Colonic mucosa (tissue), 4 donors: ENCODE results near the gene KXD1. TPM values are rescaled to one million over a fixed set of nuclear protein-coding genes. Genes with fewer than 3 reads are reported as not detected.
"Not testable (repeated sequence)": the region's sequence is repeated elsewhere in the genome, so short reads cannot be mapped to it uniquely, and the experiment has no call there.

Experiments
- DNase-seq: peaks from one replicate; pipeline ENCODE4 v3.0.0-alpha.2; 2020
- H3K27ac ChIP-seq: fragments of 200-600 bp; one replicate; pipeline ENCODE4 v1.8.0; 2021
- H3K27me3 ChIP-seq: fragments of 200-600 bp; one replicate; pipeline ENCODE4 v1.8.0; 2021
- H3K36me3 ChIP-seq: fragments of 200-600 bp; one replicate; pipeline ENCODE4 v1.8.0; 2021
- H3K4me1 ChIP-seq: fragments of 200-600 bp; one replicate; pipeline ENCODE4 v1.8.0; 2021; ENCODE audit warnings: mild to moderate bottlenecking
- H3K4me3 ChIP-seq: fragments of 200-600 bp; one replicate; pipeline ENCODE4 v1.8.0; 2021
- H3K9ac ChIP-seq, 2 donors: one replicate each; pipeline ENCODE4 v1.7.0; 2013; ENCODE audit warnings: control low read depth in 2 of 2, low read depth in 2 of 2, low read length in 2 of 2
- H3K9me3 ChIP-seq: fragments of 200-600 bp; one replicate; pipeline ENCODE4 v1.8.0; 2021
- CTCF ChIP-seq: fragments of 200-600 bp; IDR thresholded peaks from one replicate; pipeline ENCODE4 v1.8.0; 2022; ENCODE audit warnings: antibody characterized with exemption, mild to moderate bottlenecking
- intact Hi-C: fragments of 100-400 bp; cut with DNase I; formaldehyde crosslinking; loops from one replicate; pipeline ENCODE4 v1.14.1; 2022
- total RNA-seq, 2 donors: library from RNA; stranded (reverse); fragmentation: NEBNext Ultra II Directional in 1 of 2; extraction: Animal tissue kit (Norgen Biotek cat#: 25700) in 1 of 2; gene quantifications; one replicate each; pipeline ENCODE4 v1.2.1, GENCODE V29; 2021
- donor health status: healthy.
- donor health status: DM: no; HTN: no; CAD: no.
- donor health status: DM: no; HTN: no; CAD: no.

Gene KXD1
- total RNA-seq, 2 donors from 2014 or later: 66.8 to 80.4 TPM

- H3K36me3 ChIP-seq: no peaks in the 10 kb centered on the region
- intact Hi-C loops: no loop called here
- no peak overlapping the region for H3K4me3 ChIP-seq
- DNase-seq: no peak
- H3K4me1 ChIP-seq: no peaks in the 10 kb centered on the region
- no peak overlapping the region for H3K27ac ChIP-seq
- no peaks in the 10 kb centered on the region for H3K9me3 ChIP-seq
- no peaks in the 10 kb centered on the region for H3K27me3 ChIP-seq
- no peak for TF ChIP-seq CTCF
- no peak overlapping the region for H3K9ac ChIP-seq
These were observed 21.2 kb upstream of the KXD1 start for GRCh38 chr19:18536475-18536874.

GRCh38 chr19:18537431-18537830 lies 20.2 kb upstream of the KXD1 start:
- intact Hi-C loops: no loop called here
- no peaks in the 10 kb centered on the region for H3K27me3 ChIP-seq
- H3K27ac ChIP-seq: no peak overlapping the region
- H3K9ac ChIP-seq: no peak overlapping the region
- H3K9me3 ChIP-seq: no peaks in the 10 kb centered on the region
- H3K4me3 ChIP-seq: no peak overlapping the region
- H3K36me3 ChIP-seq: no peaks in the 10 kb centered on the region
- no peaks in the 10 kb centered on the region for H3K4me1 ChIP-seq
- no peak for TF ChIP-seq CTCF
- DNase-seq: no peak

- no peak overlapping the region for H3K27ac ChIP-seq
- H3K27me3 ChIP-seq: no peaks in the 10 kb centered on the region
- H3K4me1 ChIP-seq: no peaks in the 10 kb centered on the region
- no peaks in the 10 kb centered on the region for H3K9me3 ChIP-seq
- no peak for DNase-seq
- intact Hi-C loops: no loop called here
- H3K9ac ChIP-seq: no peak overlapping the region
- no peaks in the 10 kb centered on the region for H3K36me3 ChIP-seq
- no peak overlapping the region for H3K4me3 ChIP-seq
- no peak for TF ChIP-seq CTCF
These were observed 19.6 kb upstream of the KXD1 start for GRCh38 chr19:18538115-18538514.

GRCh38 chr19:18539372-18539771 lies 18.3 kb upstream of the KXD1 start:
- Histone ChIP-seq H3K36me3 (no peaks in the 10 kb centered on the region), H3K4me3 (no peak overlapping the region), H3K9me3 (no peaks in the 10 kb centered on the region), H3K9ac (no peak overlapping the region), H3K4me1 (no peaks in the 10 kb centered on the region), H3K27ac (no peak overlapping the region), H3K27me3 (no peaks in the 10 kb centered on the region)
- intact Hi-C loops: no loop called here
- TF ChIP-seq CTCF: no peak
- DNase-seq: no peak

GRCh38 chr19:18540200-18540599 lies 17.5 kb upstream of the KXD1 start:
- H3K27me3 ChIP-seq, H3K36me3 ChIP-seq, H3K27ac ChIP-seq, DNase-seq, intact Hi-C loops, H3K4me1 ChIP-seq, H3K9me3 ChIP-seq, H3K9ac ChIP-seq, H3K4me3 ChIP-seq: not testable (repeated sequence)

GRCh38 chr19:18541258-18541991 lies 16.2 kb upstream of the KXD1 start:
- Histone ChIP-seq H3K27me3 (no peaks in the 10 kb centered on the region), H3K36me3 (no peaks in the 10 kb centered on the region), H3K4me3 (no peak overlapping the region), H3K9ac (no peak overlapping the region), H3K27ac (no peak overlapping the region), H3K4me1 (no peaks in the 10 kb centered on the region), H3K9me3 (no peaks in the 10 kb centered on the region)
- TF ChIP-seq CTCF: no peak
- intact Hi-C loops: no loop called here
- DNase-seq: no peak
